NT2/D1 (cell line): Measurements from ENCODE around the gene UFL1.

Source experiments
- SUZ12 ChIP-seq: IDR thresholded peaks from 2 replicates; pipeline ENCODE4 v1.6.1; 2011; ENCODE audit not compliant: insufficient read length, insufficient read depth; ENCODE audit errors: extremely low read depth
- YY1 ChIP-seq: IDR thresholded peaks from 2 replicates; pipeline ENCODE4 v1.6.1; 2011; ENCODE audit not compliant: insufficient read length, insufficient read depth
- ZNF274 ChIP-seq: IDR thresholded peaks from 2 replicates; pipeline ENCODE4 v1.6.1; 2011; ENCODE audit warnings: mild to moderate bottlenecking, low read depth, low read length

DNA sequence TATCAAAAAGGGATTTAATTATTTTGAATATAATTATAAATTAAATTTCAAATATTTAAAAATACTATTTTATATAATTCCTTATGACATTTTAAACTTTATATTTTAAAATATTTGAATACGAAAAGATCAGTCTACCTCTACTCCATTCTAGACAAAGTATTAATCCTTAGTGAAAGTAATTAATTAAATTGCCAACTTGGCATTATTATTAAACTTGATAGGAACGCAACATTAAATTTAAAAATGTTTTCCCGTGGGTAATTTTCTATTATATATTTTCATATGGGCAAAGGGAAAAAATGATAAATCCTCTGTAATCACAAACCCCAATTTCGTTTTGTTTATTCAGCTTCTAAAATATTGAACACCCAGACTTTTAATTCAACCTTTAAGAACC is 33.0 kb downstream of the UFL1 start:
- TF ChIP-seq YY1 (no peak), ZNF274 (no peak), SUZ12 (no peak)
